C4-2B (cell line): ENCODE data around the gene GMEB2.

ENCODE experiments used
- ZFX ChIP-seq: fragments of 450-650 bp; IDR thresholded peaks from 2 replicates; pipeline ENCODE4 v1.6.1; 2017
- TF ChIP-seq, protein P1 (sequence below): fragments of 450-650 bp; conservative IDR thresholded peaks from 2 replicates; pipeline ENCODE4 v1.5.1; 2017; ENCODE audit warnings: mild to moderate bottlenecking

DNA sequence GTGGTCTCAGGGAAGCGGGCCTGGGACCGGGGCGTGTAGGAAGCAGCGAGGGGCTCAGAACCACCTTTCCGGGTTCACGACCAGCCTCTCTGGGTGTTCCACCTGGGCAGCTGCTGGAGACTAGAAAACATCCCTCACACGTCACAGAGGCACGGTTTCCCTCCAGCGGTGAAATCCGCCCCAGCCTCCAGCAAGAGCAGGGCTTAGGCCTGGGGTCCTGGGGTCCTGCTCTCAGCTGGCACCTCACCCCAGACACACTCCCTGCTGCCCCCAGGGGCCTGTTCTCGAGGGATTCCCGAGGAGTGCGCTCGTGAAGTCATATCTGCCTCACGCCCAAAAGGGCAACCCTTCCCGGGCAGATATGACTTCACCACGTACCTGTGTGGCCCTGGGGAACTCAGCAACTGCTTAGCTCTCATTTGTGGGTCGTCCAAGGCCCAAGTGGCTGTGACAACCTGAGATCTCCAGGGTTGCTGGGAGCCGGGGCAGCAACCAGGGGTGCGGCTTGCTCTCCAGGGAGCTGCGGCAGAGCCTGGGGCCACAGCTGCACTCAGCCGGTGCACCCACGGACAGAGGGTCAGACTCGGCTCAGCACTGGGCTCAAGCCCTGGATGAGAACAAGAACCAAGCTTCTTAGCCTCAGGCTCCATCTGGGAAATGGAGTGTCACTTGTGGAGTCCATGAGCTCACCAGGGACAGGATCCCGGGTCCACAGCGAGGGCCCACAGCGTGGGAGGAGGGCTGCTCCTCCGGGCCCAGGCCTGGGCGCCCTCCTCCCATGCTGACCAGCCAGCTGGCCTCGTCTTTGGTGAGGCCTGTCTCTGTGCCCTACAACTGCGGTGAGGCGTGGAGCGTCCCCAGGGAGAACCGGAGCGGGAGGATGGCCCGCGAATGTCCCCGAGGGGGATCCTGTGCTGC, 72.3 kb downstream of the GMEB2 start:
- TF ChIP-seq, protein P1, sequence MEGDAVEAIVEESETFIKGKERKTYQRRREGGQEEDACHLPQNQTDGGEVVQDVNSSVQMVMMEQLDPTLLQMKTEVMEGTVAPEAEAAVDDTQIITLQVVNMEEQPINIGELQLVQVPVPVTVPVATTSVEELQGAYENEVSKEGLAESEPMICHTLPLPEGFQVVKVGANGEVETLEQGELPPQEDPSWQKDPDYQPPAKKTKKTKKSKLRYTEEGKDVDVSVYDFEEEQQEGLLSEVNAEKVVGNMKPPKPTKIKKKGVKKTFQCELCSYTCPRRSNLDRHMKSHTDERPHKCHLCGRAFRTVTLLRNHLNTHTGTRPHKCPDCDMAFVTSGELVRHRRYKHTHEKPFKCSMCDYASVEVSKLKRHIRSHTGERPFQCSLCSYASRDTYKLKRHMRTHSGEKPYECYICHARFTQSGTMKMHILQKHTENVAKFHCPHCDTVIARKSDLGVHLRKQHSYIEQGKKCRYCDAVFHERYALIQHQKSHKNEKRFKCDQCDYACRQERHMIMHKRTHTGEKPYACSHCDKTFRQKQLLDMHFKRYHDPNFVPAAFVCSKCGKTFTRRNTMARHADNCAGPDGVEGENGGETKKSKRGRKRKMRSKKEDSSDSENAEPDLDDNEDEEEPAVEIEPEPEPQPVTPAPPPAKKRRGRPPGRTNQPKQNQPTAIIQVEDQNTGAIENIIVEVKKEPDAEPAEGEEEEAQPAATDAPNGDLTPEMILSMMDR: no peak
- TF ChIP-seq ZFX: no peak
